GM19397 (cell line): ENCODE data around the gene LONP2.
A peak's percentile ranks its signal among the peaks of the same experiment; 100 is the strongest.

Source experiments
- ATAC-seq: cut with Tn5 transposase; IDR thresholded peaks from one replicate; pipeline ENCODE4 v1.9.1; 2021; ENCODE audit warnings: mild to moderate bottlenecking, moderate library complexity; ENCODE audit not compliant: unreplicated experiment

LONP2 gene

GRCh38 chr16:48244080-48244862 is at the start of gene LONP2:
TSS of gene LONP2 (plus strand) at chr16:48244300. CDS start at chr16:48244389, 89 bp downstream.
- ATAC-seq: peak; percentile 99

- no peak for ATAC-seq
Measured at GRCh38 chr16:48194828-48195556, 49.1 kb upstream of the LONP2 start.

GRCh38 chr16:48197294-48197693 is 46.8 kb upstream of the LONP2 start:
- ATAC-seq: no peak

- ATAC-seq: no peak
Measured at GRCh38 chr16:48201515-48202201, 42.4 kb upstream of the LONP2 start.

GRCh38 chr16:48203974-48204824 is 39.9 kb upstream of the LONP2 start:
- ATAC-seq: no peak

- ATAC-seq: no peak
Measured at GRCh38 chr16:48204825-48205151, 39.3 kb upstream of the LONP2 start.

- ATAC-seq: no peak
Measured at GRCh38 chr16:48206594-48207242, 37.4 kb upstream of the LONP2 start.

GRCh38 chr16:48210747-48211146 is 33.4 kb upstream of the LONP2 start:
- ATAC-seq: no peak

GRCh38 chr16:48212033-48212432 is 32.1 kb upstream of the LONP2 start:
- ATAC-seq: no peak

- ATAC-seq: no peak
Measured at GRCh38 chr16:48215738-48216137, 28.4 kb upstream of the LONP2 start.

- no peak for ATAC-seq
Measured at GRCh38 chr16:48217708-48218107, 26.4 kb upstream of the LONP2 start.

GRCh38 chr16:48218473-48218872 is 25.6 kb upstream of the LONP2 start:
- no peak for ATAC-seq

- no peak for ATAC-seq
Measured at GRCh38 chr16:48220891-48221290, 23.2 kb upstream of the LONP2 start.

- ATAC-seq: no peak
Measured at GRCh38 chr16:48223490-48223889, 20.6 kb upstream of the LONP2 start.

GRCh38 chr16:48225456-48225855 is 18.6 kb upstream of the LONP2 start:
- ATAC-seq: no peak

GRCh38 chr16:48231727-48232492 is 12.2 kb upstream of the LONP2 start:
- peak; percentile 63 for ATAC-seq

- ATAC-seq: no peak
Measured at GRCh38 chr16:48232493-48233040, 11.5 kb upstream of the LONP2 start.

- no peak for ATAC-seq
Measured at GRCh38 chr16:48234630-48235029, 9.5 kb upstream of the LONP2 start.

GRCh38 chr16:48235058-48235555 is 9.0 kb upstream of the LONP2 start:
- no peak for ATAC-seq
